HEK293 (cell line): ENCODE data around the gene ASCC1.

Source experiments
- BCL11A ChIP-seq: fragments of 450-650 bp; formaldehyde crosslinking; IDR thresholded peaks from 2 replicates; pipeline ENCODE4 v1.5.1; 2016; ENCODE audit warnings: low read depth, missing biosample characterization, missing genetic modification characterization
- GLIS2 ChIP-seq: fragments of 450-650 bp; formaldehyde crosslinking; IDR thresholded peaks from 2 replicates; pipeline ENCODE4 v1.5.1; 2016; ENCODE audit warnings: missing biosample characterization, missing genetic modification characterization
- HOXA7 ChIP-seq: sonication (generic); formaldehyde crosslinking; IDR thresholded peaks from 2 replicates; pipeline ENCODE4 v1.8.1; 2022; ENCODE audit warnings: missing genetic modification reagents, borderline replicate concordance
- PRDM2 ChIP-seq: fragments of 450-650 bp; formaldehyde crosslinking; IDR thresholded peaks from 2 replicates; pipeline ENCODE4 v1.5.1; 2016; ENCODE audit warnings: missing biosample characterization, missing genetic modification characterization, borderline replicate concordance
- SCRT1 ChIP-seq: fragments of 450-650 bp; formaldehyde crosslinking; IDR thresholded peaks from 2 replicates; pipeline ENCODE4 v1.5.1; 2016; ENCODE audit warnings: missing biosample characterization, missing genetic modification characterization, borderline replicate concordance
- ZBTB48 ChIP-seq: fragments of 450-650 bp; formaldehyde crosslinking; IDR thresholded peaks from 2 replicates; pipeline ENCODE4 v1.5.1; 2016; ENCODE audit warnings: missing biosample characterization, missing genetic modification characterization
- ZEB2 ChIP-seq: fragments of 450-650 bp; formaldehyde crosslinking; IDR thresholded peaks from 2 replicates; pipeline ENCODE4 v1.5.1; 2016; ENCODE audit warnings: missing biosample characterization, missing genetic modification characterization
- ZNF138 ChIP-seq: fragments of 450-650 bp; formaldehyde crosslinking; IDR thresholded peaks from 2 replicates; pipeline ENCODE4 v1.5.1; 2016; ENCODE audit warnings: missing biosample characterization, missing genetic modification characterization, borderline replicate concordance
- ZNF16 ChIP-seq: fragments of 450-650 bp; formaldehyde crosslinking; IDR thresholded peaks from 2 replicates; pipeline ENCODE4 v1.5.1; 2016; ENCODE audit warnings: low read depth, missing biosample characterization, missing genetic modification characterization
- ZNF169 ChIP-seq: fragments of 450-650 bp; formaldehyde crosslinking; IDR thresholded peaks from 2 replicates; pipeline ENCODE4 v1.5.1; 2016; ENCODE audit warnings: missing biosample characterization, missing genetic modification characterization
- ZNF19 ChIP-seq: fragments of 450-650 bp; formaldehyde crosslinking; IDR thresholded peaks from 2 replicates; pipeline ENCODE4; 2016; ENCODE audit warnings: missing biosample characterization, missing genetic modification characterization, low read depth
- ZNF202 ChIP-seq: fragments of 450-650 bp; formaldehyde crosslinking; IDR thresholded peaks from 2 replicates; pipeline ENCODE4 v1.5.1; 2016; ENCODE audit warnings: missing biosample characterization, missing genetic modification characterization, borderline replicate concordance
- ZNF214 ChIP-seq: fragments of 450-650 bp; formaldehyde crosslinking; IDR thresholded peaks from 2 replicates; pipeline ENCODE4 v1.5.1; 2017; ENCODE audit warnings: missing biosample characterization, mild to moderate bottlenecking, missing genetic modification characterization, borderline replicate concordance
- ZNF274 ChIP-seq, 2 experiments: fragments of 200-500 bp in 1 of 2; fragments of 450-650 bp in 1 of 2; sonication (Bioruptor generic) in 1 of 2; formaldehyde crosslinking in 1 of 2; IDR thresholded peaks; 2 replicates each; pipeline versions ENCODE4 v1.5.1 to v1.6.1; 2014 to 2016; ENCODE audit warnings: borderline replicate concordance in 1 of 2, inconsistent platforms in 1 of 2, low read length in 1 of 2, missing biosample characterization in 1 of 2, missing genetic modification characterization in 1 of 2
- ZNF292 ChIP-seq: fragments of 450-650 bp; formaldehyde crosslinking; IDR thresholded peaks from 2 replicates; pipeline ENCODE4 v1.5.1; 2016; ENCODE audit warnings: low read depth, missing biosample characterization, missing genetic modification characterization, borderline replicate concordance
- ZNF335 ChIP-seq: fragments of 450-650 bp; formaldehyde crosslinking; conservative IDR thresholded peaks from 2 replicates; pipeline ENCODE4 v1.5.1; 2016; ENCODE audit warnings: missing biosample characterization, missing genetic modification characterization
- ZNF350 ChIP-seq: fragments of 450-650 bp; formaldehyde crosslinking; IDR thresholded peaks from 2 replicates; pipeline ENCODE4 v1.5.0; 2017; ENCODE audit warnings: missing biosample characterization, mild to moderate bottlenecking, missing genetic modification characterization
- ZNF362 ChIP-seq: fragments of 450-650 bp; formaldehyde crosslinking; IDR thresholded peaks from 2 replicates; pipeline ENCODE4 v1.5.1; 2016; ENCODE audit warnings: missing biosample characterization, missing genetic modification characterization
- ZNF548 ChIP-seq: fragments of 450-650 bp; formaldehyde crosslinking; IDR thresholded peaks from 2 replicates; pipeline ENCODE4 v1.5.1; 2016; ENCODE audit warnings: missing biosample characterization, missing genetic modification characterization
- ZNF596 ChIP-seq: fragments of 450-650 bp; IDR thresholded peaks from 2 replicates; pipeline ENCODE4 v1.5.0; 2018; ENCODE audit warnings: missing biosample characterization, mild to moderate bottlenecking, missing genetic modification characterization, moderate library complexity
- ZNF600 ChIP-seq: fragments of 450-650 bp; formaldehyde crosslinking; IDR thresholded peaks from 2 replicates; pipeline ENCODE4 v1.5.1; 2016; ENCODE audit warnings: missing biosample characterization, missing genetic modification characterization
- ZNF658 ChIP-seq: fragments of 450-650 bp; formaldehyde crosslinking; IDR thresholded peaks from 2 replicates; pipeline ENCODE4; 2016; ENCODE audit warnings: missing biosample characterization, missing genetic modification characterization
- ZNF660 ChIP-seq: fragments of 450-650 bp; IDR thresholded peaks from 2 replicates; pipeline ENCODE4 v1.5.1; 2018; ENCODE audit warnings: missing biosample characterization, mild to moderate bottlenecking, missing genetic modification characterization
- ZNF670 ChIP-seq: fragments of 450-650 bp; formaldehyde crosslinking; IDR thresholded peaks from 2 replicates; pipeline ENCODE4 v1.5.1; 2016; ENCODE audit warnings: missing biosample characterization, missing genetic modification characterization, low read depth
- ZNF692 ChIP-seq: fragments of 450-650 bp; formaldehyde crosslinking; IDR thresholded peaks from 2 replicates; pipeline ENCODE4 v1.5.1; 2016; ENCODE audit warnings: missing biosample characterization, missing genetic modification characterization
- ZNF76 ChIP-seq: fragments of 450-650 bp; formaldehyde crosslinking; IDR thresholded peaks from 2 replicates; pipeline ENCODE4; 2016; ENCODE audit warnings: low read depth, missing biosample characterization, missing genetic modification characterization, borderline replicate concordance
- ZSCAN16 ChIP-seq: fragments of 450-650 bp; formaldehyde crosslinking; IDR thresholded peaks from 2 replicates; pipeline ENCODE4 v1.5.1; 2016; ENCODE audit warnings: missing biosample characterization, missing genetic modification characterization
- ZSCAN23 ChIP-seq: fragments of 450-650 bp; formaldehyde crosslinking; IDR thresholded peaks from 2 replicates; pipeline ENCODE4 v1.5.1; 2016; ENCODE audit warnings: missing biosample characterization, missing genetic modification characterization
- ZXDB ChIP-seq: fragments of 450-650 bp; formaldehyde crosslinking; IDR thresholded peaks from 2 replicates; pipeline ENCODE4 v1.5.1; 2016; ENCODE audit warnings: missing biosample characterization, missing genetic modification characterization
- TF ChIP-seq, protein P1 (sequence below): fragments of 450-650 bp; formaldehyde crosslinking; IDR thresholded peaks from 2 replicates; pipeline ENCODE4 v1.5.1; 2016; ENCODE audit warnings: missing biosample characterization, missing genetic modification characterization

Gene ASCC1

DNA sequence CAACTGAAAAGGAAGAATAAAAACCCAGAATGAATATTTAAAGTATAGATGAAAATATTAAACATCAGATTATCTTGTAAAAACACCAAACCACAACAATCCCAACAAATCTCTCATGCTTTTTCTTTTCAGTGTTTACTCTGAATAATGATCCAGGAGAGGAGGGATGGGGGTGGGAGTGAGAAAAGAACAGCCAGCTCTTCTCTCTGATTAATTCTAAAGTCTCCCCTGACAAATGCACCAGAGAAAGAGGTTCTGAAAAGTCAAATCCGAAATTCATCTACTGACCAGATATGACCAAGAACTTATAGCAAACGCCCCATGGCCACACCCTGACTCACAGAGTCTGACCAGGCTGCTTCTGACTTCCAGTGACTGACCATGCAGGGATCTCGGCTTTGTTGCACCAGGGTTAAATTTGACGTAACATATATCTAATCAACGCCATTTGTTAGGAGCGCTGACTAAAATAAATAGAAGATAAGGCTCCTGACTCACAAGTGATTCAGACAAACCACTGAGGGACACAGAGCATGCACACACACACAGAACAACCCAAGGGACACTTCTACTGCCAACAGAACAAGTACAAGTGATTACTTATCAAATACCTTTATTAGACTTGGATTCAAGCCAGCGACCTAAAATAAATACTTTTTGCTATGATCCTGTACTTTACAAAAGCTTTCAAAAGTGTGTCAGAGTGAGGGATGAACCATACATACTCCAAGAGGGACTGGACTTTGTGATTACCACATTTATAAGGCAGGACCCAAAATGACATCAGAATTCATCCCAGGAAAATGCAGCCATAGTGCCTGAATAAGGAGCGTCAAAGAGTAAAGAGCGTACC, 118.4 kb downstream of the ASCC1 start (continued):
- TF ChIP-seq, protein P1, sequence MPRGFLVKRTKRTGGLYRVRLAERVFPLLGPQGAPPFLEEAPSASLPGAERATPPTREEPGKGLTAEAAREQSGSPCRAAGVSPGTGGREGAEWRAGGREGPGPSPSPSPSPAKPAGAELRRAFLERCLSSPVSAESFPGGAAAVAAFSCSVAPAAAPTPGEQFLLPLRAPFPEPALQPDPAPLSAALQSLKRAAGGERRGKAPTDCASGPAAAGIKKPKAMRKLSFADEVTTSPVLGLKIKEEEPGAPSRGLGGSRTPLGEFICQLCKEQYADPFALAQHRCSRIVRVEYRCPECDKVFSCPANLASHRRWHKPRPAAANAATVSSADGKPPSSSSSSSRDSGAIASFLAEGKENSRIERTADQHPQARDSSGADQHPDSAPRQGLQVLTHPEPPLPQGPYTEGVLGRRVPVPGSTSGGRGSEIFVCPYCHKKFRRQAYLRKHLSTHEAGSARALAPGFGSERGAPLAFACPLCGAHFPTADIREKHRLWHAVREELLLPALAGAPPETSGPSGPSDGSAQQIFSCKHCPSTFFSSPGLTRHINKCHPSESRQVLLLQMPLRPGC (tag by site-specific recombination): peak; percentile 99
- TF ChIP-seq ZNF76 (peak; percentile 32; the same call in 1 of the 2 replicates), ZNF138 (tag by site-specific recombination) (no peak), ZSCAN16 (tag by site-specific recombination) (no peak), ZNF548 (tag by site-specific recombination) (no peak), GLIS2 (tag by site-specific recombination) (0 out of 2 replicates have a peak, but pooled peaks have one; percentile 27), PRDM2 (tag by site-specific recombination) (no peak), ZNF335 (tag by site-specific recombination) (no peak), ZSCAN23 (tag by site-specific recombination) (peak; percentile 93), ZEB2 (tag by site-specific recombination) (peak; percentile 97), ZNF214 (tag by site-specific recombination) (no peak), ZNF19 (tag by site-specific recombination) (no peak), ZNF16 (no peak), ZNF600 (tag by site-specific recombination) (peak; percentile 93), ZNF660 (tag by site-specific recombination) (peak; percentile 78), ZNF274 (IDR thresholded peaks at IDR 0.05; ENCODE audit: low read length) (no peak), ZNF274 (tag by site-specific recombination; IDR thresholded peaks at IDR 0.05; ENCODE audit: borderline replicate concordance) (no peak), ZNF362 (tag by site-specific recombination) (no peak), ZNF292 (tag by site-specific recombination) (no peak), ZNF692 (tag by site-specific recombination) (peak; percentile 83), ZBTB48 (tag by site-specific recombination) (peak; percentile 83), ZNF658 (tag by site-specific recombination) (no peak), ZNF202 (no peak), ZNF596 (tag by site-specific recombination) (no peak), HOXA7 (CRISPR knock-in tag) (no peak), ZXDB (tag by site-specific recombination) (peak; percentile 94), BCL11A (tag by site-specific recombination) (peak; percentile 74), ZNF350 (tag by site-specific recombination) (no peak), SCRT1 (tag by site-specific recombination) (no peak), ZNF169 (tag by site-specific recombination) (no peak), ZNF670 (tag by site-specific recombination) (no peak)
